DND-41 (cell line): Measurements from ENCODE around the gene NPB.
A peak's percentile ranks its signal among the peaks of the same experiment; 100 is the strongest.

ENCODE experiments used
- ATAC-seq: fragments of 200-7000 bp; cut with Tn5 transposase; 3 replicates; pipeline ENCODE4 v1.9.1; 2021; ENCODE audit warnings: low read depth; ENCODE audit not compliant: insufficient read depth
- DNase-seq: peaks from one replicate; pipeline ENCODE4 v3.0.0-alpha.2; 2020
- H2AFZ ChIP-seq: 2 replicates; pipeline ENCODE4 v1.6.0; 2012; ENCODE audit warnings: low read depth, low read length
- H3K27ac ChIP-seq: 2 replicates; pipeline ENCODE4 v1.5.1; 2012; ENCODE audit warnings: low read length, inconsistent platforms
- H3K27me3 ChIP-seq: fragments of 200-600 bp; sonication (generic); 2 replicates; pipeline ENCODE4 v1.6.0; 2012; ENCODE audit warnings: low read length, mild to moderate bottlenecking, inconsistent platforms; ENCODE audit not compliant: insufficient read depth, poor library complexity
- H3K36me3 ChIP-seq: 2 replicates; pipeline ENCODE4 v1.5.1; 2012; ENCODE audit warnings: low read length, inconsistent platforms; ENCODE audit not compliant: insufficient read depth
- H3K4me1 ChIP-seq: 2 replicates; pipeline ENCODE4 v1.5.1; 2012; ENCODE audit warnings: mild to moderate bottlenecking, low read length; ENCODE audit not compliant: insufficient read depth
- H3K4me2 ChIP-seq: 2 replicates; pipeline ENCODE4 v1.6.0; 2012; ENCODE audit warnings: mild to moderate bottlenecking, moderate library complexity, low read length, inconsistent platforms; ENCODE audit not compliant: insufficient read depth
- H3K4me3 ChIP-seq, 2 experiments: fragments of 200-600 bp in 1 of 2; shearing (Covaris generic) in 1 of 2; 2 replicates each; pipeline ENCODE4 v1.5.1; 2012 to 2016; ENCODE audit warnings: inconsistent platforms in 2 of 2, low read length in 2 of 2, mild to moderate bottlenecking in 2 of 2, low read depth in 1 of 2, moderate library complexity in 1 of 2
- H3K79me2 ChIP-seq: 2 replicates; pipeline ENCODE4 v1.6.0; 2012; ENCODE audit warnings: low read length, inconsistent platforms; ENCODE audit not compliant: insufficient read depth
- H3K9ac ChIP-seq: 2 replicates; pipeline ENCODE4 v1.6.0; 2012; ENCODE audit warnings: low read depth, mild to moderate bottlenecking, inconsistent platforms, low read length, moderate library complexity
- H3K9me3 ChIP-seq: 2 replicates; pipeline ENCODE4 v1.5.1; 2012; ENCODE audit warnings: low read length, moderate library complexity, mild to moderate bottlenecking, inconsistent platforms; ENCODE audit not compliant: insufficient read depth, severe bottlenecking
- H4K20me1 ChIP-seq: 2 replicates; pipeline ENCODE4 v1.6.0; 2012; ENCODE audit warnings: low read length; ENCODE audit not compliant: insufficient read depth
- CTCF ChIP-seq: IDR thresholded peaks from 2 replicates; pipeline ENCODE4 v1.5.1; 2012; ENCODE audit warnings: borderline replicate concordance, low read length, moderate library complexity, mild to moderate bottlenecking; ENCODE audit not compliant: poor library complexity, severe bottlenecking; ENCODE audit errors: extremely low read depth
- EZH2 ChIP-seq: IDR thresholded peaks from 3 replicates; pipeline ENCODE4 v1.6.1; 2012; ENCODE audit warnings: borderline replicate concordance, low read depth, mild to moderate bottlenecking, moderate library complexity, low read length, inconsistent platforms; ENCODE audit not compliant: severe bottlenecking

Gene NPB

GRCh38 chr17:81867991-81868673, 33.9 kb upstream of the NPB start:
- H3K4me2 ChIP-seq: no peak overlapping the region
- peaks cover 68% of the 10 kb centered on the region for H4K20me1 ChIP-seq
- 0 out of 2 replicates have a peak overlapping the region, but pooled peaks have one; percentile 4 for H3K9ac ChIP-seq
- no peak overlapping the region for H2AFZ ChIP-seq
- H3K79me2 ChIP-seq: peaks cover 69% of the 10 kb centered on the region
- peaks cover 41% of the 10 kb centered on the region for H3K4me1 ChIP-seq
- DNase-seq (no peak), ATAC-seq (no peak)
- TF ChIP-seq CTCF (no peak), EZH2 (no peak)
- H3K9me3 ChIP-seq: no peaks in the 10 kb centered on the region
- peak overlapping the region; percentile 13; the same call in 1 of the 2 replicates for H3K27ac ChIP-seq
- H3K36me3 ChIP-seq: peaks cover 70% of the 10 kb centered on the region
- no peak overlapping the region for H3K4me3 ChIP-seq
- H3K27me3 ChIP-seq: no peaks in the 10 kb centered on the region

- DNase-seq: no peak
- H3K9ac ChIP-seq: peak overlapping the region; percentile 99
- H3K79me2 ChIP-seq: peaks cover 66% of the 10 kb centered on the region
- H3K4me1 ChIP-seq: peaks cover 36% of the 10 kb centered on the region
- H3K4me2 ChIP-seq: peak overlapping the region; percentile 85; the same call in 1 of the 2 replicates
- peak overlapping the region in 1 of 2 experiments; percentile 83; a peak in 1 of 4 replicates for H3K4me3 ChIP-seq
- no peaks in the 10 kb centered on the region for H3K9me3 ChIP-seq
- no peak overlapping the region for H2AFZ ChIP-seq
- H3K27ac ChIP-seq: no peak overlapping the region; the same call in 1 of the 2 replicates
- TF ChIP-seq EZH2: no peak
- TF ChIP-seq CTCF: no peak
- H3K27me3 ChIP-seq: no peaks in the 10 kb centered on the region
- H3K36me3 ChIP-seq: peaks cover 63% of the 10 kb centered on the region
- peaks cover 62% of the 10 kb centered on the region for H4K20me1 ChIP-seq
- no peak for ATAC-seq
Observed at GRCh38 chr17:81868674-81869220, 33.3 kb upstream of the NPB start.

- peaks cover 55% of the 10 kb centered on the region for H4K20me1 ChIP-seq
- H3K9ac ChIP-seq: peak overlapping the region; percentile 99
- peak overlapping the region; percentile 73 for H3K27ac ChIP-seq
- peaks cover 36% of the 10 kb centered on the region for H3K4me1 ChIP-seq
- peaks cover 56% of the 10 kb centered on the region for H3K36me3 ChIP-seq
- H3K27me3 ChIP-seq: no peaks in the 10 kb centered on the region
- H3K79me2 ChIP-seq: peaks cover 61% of the 10 kb centered on the region
- no peak overlapping the region for H2AFZ ChIP-seq
- DNase-seq: no peak
- H3K4me2 ChIP-seq: peak overlapping the region; percentile 85
- no peaks in the 10 kb centered on the region for H3K9me3 ChIP-seq
- peak overlapping the region; percentile 74 to 83; a peak in 3 of 4 replicates for H3K4me3 ChIP-seq
- no peak for ATAC-seq
- TF ChIP-seq EZH2 (no peak), CTCF (peak; percentile 62)
Observed at GRCh38 chr17:81869221-81870130, 32.6 kb upstream of the NPB start.
